T-helper 17 cell (primary cell): Measurements from ENCODE around the gene RNASE11. TPM values are rescaled to one million over a fixed set of nuclear protein-coding genes. Genes with fewer than 3 reads are reported as not detected.

ENCODE experiments used
- ATAC-seq: fragments of 150-1000 bp; cut with Tn5 transposase; 2 replicates; pipeline ENCODE4 v1.10.0; 2021; ENCODE audit warnings: mild to moderate bottlenecking, moderate library complexity
- DNase-seq, 3 donors: peaks; one replicate each; pipeline versions ENCODE4 v3.0.0 to v3.0.0-alpha.2; 2020 to 2021
- H3K9me3 ChIP-seq: one replicate; pipeline ENCODE4 v1.7.0; 2013; ENCODE audit warnings: low read length, mild to moderate bottlenecking; ENCODE audit not compliant: control insufficient read depth, poor library complexity, severe bottlenecking
- H3K27ac Mint-ChIP-seq: one replicate; pipeline ENCODE4 v1.8.0; 2022; ENCODE audit warnings: mild to moderate bottlenecking, moderate library complexity, mixed read lengths
- H3K27me3 Mint-ChIP-seq: one replicate; pipeline ENCODE4 v1.8.0; 2022; ENCODE audit warnings: mixed read lengths
- H3K36me3 Mint-ChIP-seq: one replicate; pipeline ENCODE4 v1.8.0; 2022; ENCODE audit warnings: low read depth, mixed read lengths
- H3K4me1 Mint-ChIP-seq: one replicate; pipeline ENCODE4 v1.8.0; 2022; ENCODE audit warnings: mild to moderate bottlenecking, mixed read lengths
- H3K4me3 Mint-ChIP-seq: one replicate; pipeline ENCODE4 v1.8.0; 2022; ENCODE audit warnings: mild to moderate bottlenecking, moderate library complexity, mixed read lengths
- total RNA-seq, 4 donors: library from RNA in 2 of 4; stranded (reverse) in 2 of 4; gene quantifications; one replicate each; pipeline ENCODE4 v1.2.3 and lab custom pipeline; 2022 to 2026

The RNASE11 gene
- total RNA-seq, 2 donors from 2014 or later = not detected

GRCh38 chr14:20560961-20561360, 26.8 kb downstream of the RNASE11 start, which contains the start of gene RNASE9:
RNASE9 (minus strand) TSS chr14:20561047.
- ATAC-seq (no peak), DNase-seq (no peak)
- Mint-ChIP-seq H3K4me1 (peaks cover 2% of the 10 kb centered on the region), H3K36me3 (peaks cover 3% of the 10 kb centered on the region), H3K27ac (no peak within 1 kb of the TSS), H3K27me3 (peaks cover 22% of the 10 kb centered on the region), H3K4me3 (no peak within 1 kb of the TSS)
- no peaks in the 10 kb centered on the region for H3K9me3 ChIP-seq

- H3K4me1 Mint-ChIP-seq = peaks cover 2% of the 10 kb centered on the region
- H3K9me3 ChIP-seq = no peaks in the 10 kb centered on the region
- peaks cover 3% of the 10 kb centered on the region for H3K36me3 Mint-ChIP-seq
- DNase-seq (no peak), ATAC-seq (no peak)
- H3K27ac Mint-ChIP-seq = no peak overlapping the region
- H3K4me3 Mint-ChIP-seq = no peak overlapping the region
- peaks cover 24% of the 10 kb centered on the region for H3K27me3 Mint-ChIP-seq
These were observed 28.3 kb downstream of the RNASE11 start for GRCh38 chr14:20559461-20559904.

GRCh38 chr14:20557212-20557542, 30.6 kb downstream of the RNASE11 start:
- no peaks in the 10 kb centered on the region for H3K9me3 ChIP-seq
- H3K27ac Mint-ChIP-seq = no peak overlapping the region
- ATAC-seq (no peak), DNase-seq (no peak)
- peaks cover 3% of the 10 kb centered on the region for H3K36me3 Mint-ChIP-seq
- H3K4me3 Mint-ChIP-seq = no peak overlapping the region
- H3K27me3 Mint-ChIP-seq = peaks cover 16% of the 10 kb centered on the region
- peaks cover 2% of the 10 kb centered on the region for H3K4me1 Mint-ChIP-seq

- no peak for ATAC-seq
- no peak overlapping the region for H3K4me3 Mint-ChIP-seq
- H3K27ac Mint-ChIP-seq = no peak overlapping the region
- H3K4me1 Mint-ChIP-seq = peaks cover 2% of the 10 kb centered on the region
- no peaks in the 10 kb centered on the region for H3K9me3 ChIP-seq
- DNase-seq = no peak
- peaks cover 16% of the 10 kb centered on the region for H3K27me3 Mint-ChIP-seq
- H3K36me3 Mint-ChIP-seq = peaks cover 3% of the 10 kb centered on the region
These were observed 31.1 kb downstream of the RNASE11 start for GRCh38 chr14:20556500-20557211.

GRCh38 chr14:20555845-20556244, 32.0 kb downstream of the RNASE11 start:
- H3K4me3 Mint-ChIP-seq = no peak overlapping the region
- no peak for DNase-seq
- H3K27ac Mint-ChIP-seq = no peak overlapping the region
- no peak for ATAC-seq
- no peaks in the 10 kb centered on the region for H3K9me3 ChIP-seq
- H3K27me3 Mint-ChIP-seq = peaks cover 16% of the 10 kb centered on the region
- H3K4me1 Mint-ChIP-seq = peaks cover 2% of the 10 kb centered on the region
- H3K36me3 Mint-ChIP-seq = peaks cover 3% of the 10 kb centered on the region

- ATAC-seq (no peak), DNase-seq (no peak)
- Mint-ChIP-seq H3K27ac (no peak overlapping the region), H3K27me3 (peaks cover 11% of the 10 kb centered on the region), H3K36me3 (peaks cover 3% of the 10 kb centered on the region), H3K4me1 (no peaks in the 10 kb centered on the region), H3K4me3 (no peak overlapping the region)
- no peaks in the 10 kb centered on the region for H3K9me3 ChIP-seq
These were observed 34.8 kb downstream of the RNASE11 start for GRCh38 chr14:20553024-20553423.

- Mint-ChIP-seq H3K27me3 (peaks cover 4% of the 10 kb centered on the region), H3K27ac (no peak overlapping the region), H3K36me3 (no peaks in the 10 kb centered on the region), H3K4me3 (no peak overlapping the region), H3K4me1 (no peaks in the 10 kb centered on the region)
- H3K9me3 ChIP-seq = no peaks in the 10 kb centered on the region
- no peak for DNase-seq
- ATAC-seq = no peak
These were observed 36.2 kb downstream of the RNASE11 start for GRCh38 chr14:20551606-20552005.

GRCh38 chr14:20550926-20551325, 36.9 kb downstream of the RNASE11 start:
- no peaks in the 10 kb centered on the region for H3K9me3 ChIP-seq
- Mint-ChIP-seq H3K27me3 (peaks cover 4% of the 10 kb centered on the region), H3K36me3 (no peaks in the 10 kb centered on the region), H3K4me3 (no peak overlapping the region), H3K4me1 (no peaks in the 10 kb centered on the region), H3K27ac (no peak overlapping the region)
- ATAC-seq (no peak), DNase-seq (no peak)

GRCh38 chr14:20548414-20549158, 39.2 kb downstream of the RNASE11 start:
- H3K4me3 Mint-ChIP-seq = no peak overlapping the region
- H3K27ac Mint-ChIP-seq = no peak overlapping the region
- peaks cover 18% of the 10 kb centered on the region for H3K27me3 Mint-ChIP-seq
- no peaks in the 10 kb centered on the region for H3K4me1 Mint-ChIP-seq
- DNase-seq (no peak), ATAC-seq (no peak)
- no peaks in the 10 kb centered on the region for H3K9me3 ChIP-seq
- no peaks in the 10 kb centered on the region for H3K36me3 Mint-ChIP-seq

- no peak overlapping the region for H3K27ac Mint-ChIP-seq
- no peaks in the 10 kb centered on the region for H3K36me3 Mint-ChIP-seq
- H3K4me1 Mint-ChIP-seq = no peaks in the 10 kb centered on the region
- no peak for ATAC-seq
- H3K9me3 ChIP-seq = no peaks in the 10 kb centered on the region
- peaks cover 18% of the 10 kb centered on the region for H3K27me3 Mint-ChIP-seq
- no peak overlapping the region for H3K4me3 Mint-ChIP-seq
- no peak for DNase-seq
These were observed 40.9 kb downstream of the RNASE11 start for GRCh38 chr14:20546877-20547276.

GRCh38 chr14:20539906-20540305, 47.9 kb downstream of the RNASE11 start:
- no peaks in the 10 kb centered on the region for H3K9me3 ChIP-seq
- Mint-ChIP-seq H3K27ac (no peak overlapping the region), H3K4me3 (no peak overlapping the region), H3K27me3 (peaks cover 10% of the 10 kb centered on the region), H3K36me3 (no peaks in the 10 kb centered on the region), H3K4me1 (peaks cover under 1% of the 10 kb centered on the region)
- ATAC-seq (no peak), DNase-seq (no peak)
